Stimulated activated CD4-positive, alpha-beta T cell treated with anti-CD3 and anti-CD28 coated beads, Interleukin-2, amount 100 ng/mL, for 4 hours (primary cell): ENCODE data around the gene DDX24.

Source experiments
- DNase-seq: peaks from one replicate; pipeline ENCODE4 v3.0.0-alpha.2; 2020; ENCODE audit warnings: low read depth

The DDX24 gene

GRCh38 chr14:94031161-94031882, 49.7 kb downstream of the DDX24 start:
- DNase-seq: no peak

- DNase-seq: no peak
Measured at GRCh38 chr14:94030571-94030970, 50.4 kb downstream of the DDX24 start.

GRCh38 chr14:94029671-94030203, 51.3 kb downstream of the DDX24 start:
- DNase-seq: no peak

- no peak for DNase-seq
Measured at GRCh38 chr14:94029265-94029664, 51.7 kb downstream of the DDX24 start.

- peak; percentile 7 for DNase-seq
Measured at GRCh38 chr14:94028450-94028826, 52.6 kb downstream of the DDX24 start.

GRCh38 chr14:94027566-94028449, 53.2 kb downstream of the DDX24 start:
- no peak for DNase-seq

- DNase-seq: no peak
Measured at GRCh38 chr14:94026889-94027469, 54.0 kb downstream of the DDX24 start.

GRCh38 chr14:94026173-94026888, 54.7 kb downstream of the DDX24 start, which contains the start of gene OTUB2:
Gene OTUB2, plus strand, starts transcription at chr14:94026340. Its CDS starts 198 bp downstream, at chr14:94026538.
- DNase-seq: peak; percentile 93

GRCh38 chr14:94025720-94026119, 55.3 kb downstream of the DDX24 start:
- no peak for DNase-seq

GRCh38 chr14:94024549-94024948, 56.5 kb downstream of the DDX24 start:
- no peak for DNase-seq

- DNase-seq: no peak
Measured at GRCh38 chr14:94022532-94023411, 58.2 kb downstream of the DDX24 start.

GRCh38 chr14:94021416-94022157, 59.4 kb downstream of the DDX24 start:
- no peak for DNase-seq

GRCh38 chr14:94021001-94021400, 60.0 kb downstream of the DDX24 start:
- no peak for DNase-seq

GRCh38 chr14:94020267-94020666, 60.7 kb downstream of the DDX24 start:
- DNase-seq: no peak

GRCh38 chr14:94019329-94019728, 61.7 kb downstream of the DDX24 start:
- no peak for DNase-seq

GRCh38 chr14:94018308-94018707, 62.7 kb downstream of the DDX24 start:
- DNase-seq: no peak

GRCh38 chr14:94016446-94016976, 64.5 kb downstream of the DDX24 start:
- DNase-seq: no peak

GRCh38 chr14:94015223-94015622, 65.8 kb downstream of the DDX24 start:
- no peak for DNase-seq

GRCh38 chr14:94014382-94014781, 66.6 kb downstream of the DDX24 start:
- no peak for DNase-seq

- DNase-seq: no peak
Measured at GRCh38 chr14:94011795-94012194, 69.2 kb downstream of the DDX24 start.
